WTC11 (cell line): ENCODE results near the gene PUM1. TPM values are rescaled to one million over a fixed set of nuclear protein-coding genes. Genes with fewer than 3 reads are reported as not detected.

Source experiments
- ATAC-seq: fragments of 200-7000 bp; cut with Tn5 transposase; 2 replicates; pipeline ENCODE4 v1.10.0; 2021; ENCODE audit warnings: mild to moderate bottlenecking, moderate library complexity
- CTCF ChIA-PET: fragments of 300-600 bp; sonication (Branson Sonifier 250); formaldehyde crosslinking; loops from one replicate; lab custom pipeline; 2021; ENCODE audit warnings: antibody characterized with exemption; lab: Charles Lee
- POLR2A ChIA-PET: fragments of 350-600 bp; sonication (Branson Sonifier 250); formaldehyde crosslinking; loops from one replicate; lab custom pipeline; 2021; ENCODE audit warnings: antibody characterized with exemption; lab: Charles Lee
- DNase-seq: peaks from one replicate; pipeline ENCODE4 v3.0.0; 2021; ENCODE audit warnings: low spot score
- H3K27ac Mint-ChIP-seq: 2 replicates; pipeline ENCODE4 v1.8.0; 2021; ENCODE audit warnings: mixed read lengths
- H3K27me3 Mint-ChIP-seq: 2 replicates; pipeline ENCODE4 v1.8.0; 2021; ENCODE audit warnings: low read depth, mild to moderate bottlenecking, moderate library complexity, mixed read lengths
- H3K36me3 Mint-ChIP-seq: 2 replicates; pipeline ENCODE4 v1.8.0; 2021; ENCODE audit warnings: mixed read lengths
- H3K4me1 Mint-ChIP-seq: 2 replicates; pipeline ENCODE4 v1.8.0; 2022; ENCODE audit warnings: mixed read lengths
- H3K4me3 Mint-ChIP-seq: 2 replicates; pipeline ENCODE4 v1.8.0; 2021; ENCODE audit warnings: mild to moderate bottlenecking, moderate library complexity, mixed read lengths
- H3K9me3 Mint-ChIP-seq: 2 replicates; pipeline ENCODE4 v1.8.0; 2021; ENCODE audit warnings: mixed read lengths
- CBFB ChIP-seq: sonication (generic); formaldehyde crosslinking; IDR thresholded peaks from 2 replicates; pipeline ENCODE4 v1.8.1; 2022; ENCODE audit warnings: mild to moderate bottlenecking, low read depth, missing genetic modification reagents
- EMX1 ChIP-seq: fragments of 250-450 bp; sonication (Bioruptor Pico); IDR thresholded peaks from 2 replicates; pipeline ENCODE4 v1.8.0; 2021; ENCODE audit warnings: mild to moderate bottlenecking
- GTF2I ChIP-seq: fragments of 250-450 bp; sonication (Bioruptor Pico); conservative IDR thresholded peaks from 2 replicates; pipeline ENCODE4 v1.4.0; 2021; ENCODE audit warnings: mild to moderate bottlenecking
- JUN ChIP-seq: sonication (generic); formaldehyde crosslinking; IDR thresholded peaks from 2 replicates; pipeline ENCODE4 v1.8.0; 2023; ENCODE audit warnings: mild to moderate bottlenecking, missing genetic modification reagents
- NFE2L1 ChIP-seq: sonication (generic); formaldehyde crosslinking; IDR thresholded peaks from 2 replicates; pipeline ENCODE4 v1.8.1; 2023; ENCODE audit warnings: missing genetic modification reagents
- NR2C2 ChIP-seq: sonication (generic); formaldehyde crosslinking; IDR thresholded peaks from 2 replicates; pipeline ENCODE4 v1.8.0; 2022; ENCODE audit warnings: mild to moderate bottlenecking, missing genetic modification reagents
- OVOL2 ChIP-seq: fragments of 250-450 bp; sonication (Bioruptor Pico); IDR thresholded peaks from 2 replicates; pipeline ENCODE4 v1.9.0; 2021; ENCODE audit warnings: mild to moderate bottlenecking, borderline replicate concordance
- PRRX2 ChIP-seq: fragments of 250-450 bp; sonication (Bioruptor Pico); IDR thresholded peaks from 2 replicates; pipeline ENCODE4 v1.8.0; 2021; ENCODE audit warnings: mild to moderate bottlenecking
- TP53 ChIP-seq: sonication (generic); formaldehyde crosslinking; IDR thresholded peaks from 2 replicates; pipeline ENCODE4 v1.8.1; 2023; ENCODE audit warnings: mild to moderate bottlenecking, missing genetic modification reagents
- ZNF138 ChIP-seq: sonication (generic); formaldehyde crosslinking; conservative IDR thresholded peaks from 2 replicates; pipeline ENCODE4 v1.8.1; 2022; ENCODE audit warnings: mild to moderate bottlenecking, moderate library complexity, missing genetic modification reagents
- ZNF396 ChIP-seq: fragments of 250-450 bp; sonication (Bioruptor Pico); IDR thresholded peaks from 2 replicates; pipeline ENCODE4 v1.8.0; 2021; ENCODE audit warnings: mild to moderate bottlenecking, moderate library complexity, borderline replicate concordance
- total RNA-seq: library from RNA; stranded (reverse); gene quantifications from 3 replicates; pipeline ENCODE4 v1.2.3, GENCODE V29; 2021
- TF ChIP-seq, protein P1 (sequence below): sonication (generic); formaldehyde crosslinking; IDR thresholded peaks from 2 replicates; pipeline ENCODE4 v1.8.1; 2023; ENCODE audit warnings: mild to moderate bottlenecking, moderate library complexity, missing genetic modification reagents
- TF ChIP-seq, protein P2 (sequence below): sonication (generic); formaldehyde crosslinking; IDR thresholded peaks from 2 replicates; pipeline ENCODE4 v1.8.1; 2023; ENCODE audit warnings: mild to moderate bottlenecking, missing genetic modification reagents
- TF ChIP-seq, protein P3 (sequence below): fragments of 250-450 bp; sonication (Bioruptor Pico); IDR thresholded peaks from 2 replicates; pipeline ENCODE4 v2.1.2; 2022; ENCODE audit warnings: mild to moderate bottlenecking, moderate library complexity
- TF ChIP-seq, protein P4 (sequence below): sonication (generic); formaldehyde crosslinking; IDR thresholded peaks from 2 replicates; pipeline ENCODE4 v1.8.0; 2022; ENCODE audit warnings: mild to moderate bottlenecking, missing genetic modification reagents
- TF ChIP-seq, protein P5 (sequence below): sonication (generic); formaldehyde crosslinking; IDR thresholded peaks from 2 replicates; pipeline ENCODE4 v1.8.1; 2023; ENCODE audit warnings: mild to moderate bottlenecking, missing genetic modification reagents
- TF ChIP-seq, protein P6 (sequence below): sonication (generic); formaldehyde crosslinking; IDR thresholded peaks from 2 replicates; pipeline ENCODE4 v1.8.1; 2022; ENCODE audit warnings: missing genetic modification reagents, borderline replicate concordance

PUM1 gene
- total RNA-seq, 1 experiment from 2014 or later: 147 TPM

DNA sequence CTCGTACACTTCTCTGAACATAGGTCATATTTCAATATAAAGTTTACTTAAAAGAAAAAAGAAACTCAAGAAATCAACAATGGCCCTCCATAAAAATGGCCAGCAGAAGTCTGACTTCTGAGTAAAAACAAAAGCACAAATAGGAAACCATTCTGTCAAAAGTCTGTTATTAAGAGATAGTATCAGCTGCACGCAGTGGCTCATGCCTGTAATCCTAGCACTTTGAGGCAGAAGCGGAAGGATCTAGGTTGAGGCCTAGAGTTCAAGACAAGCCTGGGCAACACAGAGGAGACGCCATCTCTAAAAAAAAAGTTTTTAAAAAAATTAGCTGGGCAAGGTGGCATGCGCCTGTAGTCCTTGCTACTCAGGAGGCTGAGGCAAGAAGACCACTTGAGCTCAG lies 67.3 kb downstream of the PUM1 start:
- POLR2A ChIA-PET: no interaction called here
- CTCF ChIA-PET: interaction anchor here (2.1 kb wide), 1 partner anchor 43 kb away, joined by 5 read pairs; no protein-coding TSS in a partner anchor
- DNase-seq: no peak
- peak overlapping the region; percentile 69 for H3K27ac Mint-ChIP-seq
- no peak for ATAC-seq
- no peaks in the 10 kb centered on the region for H3K9me3 Mint-ChIP-seq
- peaks cover 23% of the 10 kb centered on the region for H3K36me3 Mint-ChIP-seq
- H3K27me3 Mint-ChIP-seq: no peaks in the 10 kb centered on the region
- H3K4me3 Mint-ChIP-seq: no peak overlapping the region
- H3K4me1 Mint-ChIP-seq: peaks cover 35% of the 10 kb centered on the region
- TF ChIP-seq, protein P1, sequence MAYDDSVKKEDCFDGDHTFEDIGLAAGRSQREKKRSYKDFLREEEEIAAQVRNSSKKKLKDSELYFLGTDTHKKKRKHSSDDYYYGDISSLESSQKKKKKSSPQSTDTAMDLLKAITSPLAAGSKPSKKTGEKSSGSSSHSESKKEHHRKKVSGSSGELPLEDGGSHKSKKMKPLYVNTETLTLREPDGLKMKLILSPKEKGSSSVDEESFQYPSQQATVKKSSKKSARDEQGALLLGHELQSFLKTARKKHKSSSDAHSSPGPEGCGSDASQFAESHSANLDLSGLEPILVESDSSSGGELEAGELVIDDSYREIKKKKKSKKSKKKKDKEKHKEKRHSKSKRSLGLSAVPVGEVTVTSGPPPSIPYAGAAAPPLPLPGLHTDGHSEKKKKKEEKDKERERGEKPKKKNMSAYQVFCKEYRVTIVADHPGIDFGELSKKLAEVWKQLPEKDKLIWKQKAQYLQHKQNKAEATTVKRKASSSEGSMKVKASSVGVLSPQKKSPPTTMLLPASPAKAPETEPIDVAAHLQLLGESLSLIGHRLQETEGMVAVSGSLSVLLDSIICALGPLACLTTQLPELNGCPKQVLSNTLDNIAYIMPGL (CRISPR knock-in tag): no peak
- TF ChIP-seq, protein P2, sequence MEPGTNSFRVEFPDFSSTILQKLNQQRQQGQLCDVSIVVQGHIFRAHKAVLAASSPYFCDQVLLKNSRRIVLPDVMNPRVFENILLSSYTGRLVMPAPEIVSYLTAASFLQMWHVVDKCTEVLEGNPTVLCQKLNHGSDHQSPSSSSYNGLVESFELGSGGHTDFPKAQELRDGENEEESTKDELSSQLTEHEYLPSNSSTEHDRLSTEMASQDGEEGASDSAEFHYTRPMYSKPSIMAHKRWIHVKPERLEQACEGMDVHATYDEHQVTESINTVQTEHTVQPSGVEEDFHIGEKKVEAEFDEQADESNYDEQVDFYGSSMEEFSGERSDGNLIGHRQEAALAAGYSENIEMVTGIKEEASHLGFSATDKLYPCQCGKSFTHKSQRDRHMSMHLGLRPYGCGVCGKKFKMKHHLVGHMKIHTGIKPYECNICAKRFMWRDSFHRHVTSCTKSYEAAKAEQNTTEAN: no peak
- TF ChIP-seq, protein P3, sequence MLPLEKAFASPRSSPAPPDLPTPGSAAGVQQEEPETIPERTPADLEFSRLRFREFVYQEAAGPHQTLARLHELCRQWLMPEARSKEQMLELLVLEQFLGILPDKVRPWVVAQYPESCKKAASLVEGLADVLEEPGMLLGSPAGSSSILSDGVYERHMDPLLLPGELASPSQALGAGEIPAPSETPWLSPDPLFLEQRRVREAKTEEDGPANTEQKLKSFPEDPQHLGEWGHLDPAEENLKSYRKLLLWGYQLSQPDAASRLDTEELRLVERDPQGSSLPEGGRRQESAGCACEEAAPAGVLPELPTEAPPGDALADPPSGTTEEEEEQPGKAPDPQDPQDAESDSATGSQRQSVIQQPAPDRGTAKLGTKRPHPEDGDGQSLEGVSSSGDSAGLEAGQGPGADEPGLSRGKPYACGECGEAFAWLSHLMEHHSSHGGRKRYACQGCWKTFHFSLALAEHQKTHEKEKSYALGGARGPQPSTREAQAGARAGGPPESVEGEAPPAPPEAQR (CRISPR knock-in tag): no peak
- TF ChIP-seq GTF2I (CRISPR knock-in tag) (no peak), TP53 (CRISPR knock-in tag) (no peak), NR2C2 (CRISPR knock-in tag) (no peak), CBFB (CRISPR knock-in tag) (no peak), ZNF396 (CRISPR knock-in tag) (no peak), EMX1 (no peak), PRRX2 (CRISPR knock-in tag) (no peak), NFE2L1 (CRISPR knock-in tag) (no peak), JUN (CRISPR knock-in tag) (no peak), OVOL2 (CRISPR knock-in tag) (no peak), ZNF138 (CRISPR knock-in tag) (no peak)
- TF ChIP-seq, protein P4, sequence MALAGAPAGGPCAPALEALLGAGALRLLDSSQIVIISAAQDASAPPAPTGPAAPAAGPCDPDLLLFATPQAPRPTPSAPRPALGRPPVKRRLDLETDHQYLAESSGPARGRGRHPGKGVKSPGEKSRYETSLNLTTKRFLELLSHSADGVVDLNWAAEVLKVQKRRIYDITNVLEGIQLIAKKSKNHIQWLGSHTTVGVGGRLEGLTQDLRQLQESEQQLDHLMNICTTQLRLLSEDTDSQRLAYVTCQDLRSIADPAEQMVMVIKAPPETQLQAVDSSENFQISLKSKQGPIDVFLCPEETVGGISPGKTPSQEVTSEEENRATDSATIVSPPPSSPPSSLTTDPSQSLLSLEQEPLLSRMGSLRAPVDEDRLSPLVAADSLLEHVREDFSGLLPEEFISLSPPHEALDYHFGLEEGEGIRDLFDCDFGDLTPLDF (CRISPR knock-in tag): no peak
- TF ChIP-seq, protein P5, sequence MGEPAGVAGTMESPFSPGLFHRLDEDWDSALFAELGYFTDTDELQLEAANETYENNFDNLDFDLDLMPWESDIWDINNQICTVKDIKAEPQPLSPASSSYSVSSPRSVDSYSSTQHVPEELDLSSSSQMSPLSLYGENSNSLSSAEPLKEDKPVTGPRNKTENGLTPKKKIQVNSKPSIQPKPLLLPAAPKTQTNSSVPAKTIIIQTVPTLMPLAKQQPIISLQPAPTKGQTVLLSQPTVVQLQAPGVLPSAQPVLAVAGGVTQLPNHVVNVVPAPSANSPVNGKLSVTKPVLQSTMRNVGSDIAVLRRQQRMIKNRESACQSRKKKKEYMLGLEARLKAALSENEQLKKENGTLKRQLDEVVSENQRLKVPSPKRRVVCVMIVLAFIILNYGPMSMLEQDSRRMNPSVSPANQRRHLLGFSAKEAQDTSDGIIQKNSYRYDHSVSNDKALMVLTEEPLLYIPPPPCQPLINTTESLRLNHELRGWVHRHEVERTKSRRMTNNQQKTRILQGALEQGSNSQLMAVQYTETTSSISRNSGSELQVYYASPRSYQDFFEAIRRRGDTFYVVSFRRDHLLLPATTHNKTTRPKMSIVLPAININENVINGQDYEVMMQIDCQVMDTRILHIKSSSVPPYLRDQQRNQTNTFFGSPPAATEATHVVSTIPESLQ: no peak
- TF ChIP-seq, protein P6, sequence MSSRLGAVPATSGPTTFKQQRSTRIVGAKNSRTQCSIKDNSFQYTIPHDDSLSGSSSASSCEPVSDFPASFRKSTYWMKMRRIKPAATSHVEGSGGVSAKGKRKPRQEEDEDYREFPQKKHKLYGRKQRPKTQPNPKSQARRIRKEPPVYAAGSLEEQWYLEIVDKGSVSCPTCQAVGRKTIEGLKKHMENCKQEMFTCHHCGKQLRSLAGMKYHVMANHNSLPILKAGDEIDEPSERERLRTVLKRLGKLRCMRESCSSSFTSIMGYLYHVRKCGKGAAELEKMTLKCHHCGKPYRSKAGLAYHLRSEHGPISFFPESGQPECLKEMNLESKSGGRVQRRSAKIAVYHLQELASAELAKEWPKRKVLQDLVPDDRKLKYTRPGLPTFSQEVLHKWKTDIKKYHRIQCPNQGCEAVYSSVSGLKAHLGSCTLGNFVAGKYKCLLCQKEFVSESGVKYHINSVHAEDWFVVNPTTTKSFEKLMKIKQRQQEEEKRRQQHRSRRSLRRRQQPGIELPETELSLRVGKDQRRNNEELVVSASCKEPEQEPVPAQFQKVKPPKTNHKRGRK (CRISPR knock-in tag): no peak
